Fibroblast of mammary gland (primary cell): ENCODE results near the gene FAM117A.

Experiments used
- DNase-seq: peaks from one replicate; pipeline ENCODE4 v3.0.0-alpha.2; 2010; ENCODE audit warnings: low read depth
- H3K4me3 ChIP-seq: 2 replicates; pipeline ENCODE4 v1.5.1; 2011; ENCODE audit warnings: low read depth, mild to moderate bottlenecking, low read length, moderate library complexity; ENCODE audit not compliant: control insufficient read depth
- CTCF ChIP-seq: conservative IDR thresholded peaks from 2 replicates; pipeline ENCODE4 v1.5.1; 2011; ENCODE audit warnings: low read depth, low read length, inconsistent platforms; ENCODE audit not compliant: control insufficient read depth, insufficient read depth

Gene FAM117A

GRCh38 chr17:49708515-49709183 is 55.3 kb downstream of the FAM117A start:
- peak overlapping the region; percentile 90 for H3K4me3 ChIP-seq
- peak; percentile 45 for DNase-seq

GRCh38 chr17:49707608-49708514 is 56.1 kb downstream of the FAM117A start, which contains the start of gene SLC35B1:
SLC35B1 (minus strand) TSS chr17:49707964; CDS start chr17:49707833, 131 bp downstream.
- TF ChIP-seq CTCF = peak; percentile 96
- peak; percentile 99 for DNase-seq
- peak within 1 kb of the TSS; percentile 90 for H3K4me3 ChIP-seq

More at GRCh38 chr17:49708515-49709183, 55.3 kb downstream of the FAM117A start:
- no peak for TF ChIP-seq CTCF

GRCh38 chr17:49707246-49707607 is 56.7 kb downstream of the FAM117A start:
- H3K4me3 ChIP-seq = peak overlapping the region; percentile 90
- TF ChIP-seq CTCF = no peak
- peak; percentile 14 for DNase-seq

GRCh38 chr17:49705254-49705653 is 58.7 kb downstream of the FAM117A start:
- H3K4me3 ChIP-seq = no peak overlapping the region
- no peak for TF ChIP-seq CTCF
- no peak for DNase-seq

GRCh38 chr17:49703557-49704277 is 60.2 kb downstream of the FAM117A start:
- DNase-seq = peak; percentile 73
- TF ChIP-seq CTCF = peak; percentile 60

GRCh38 chr17:49700960-49701359 is 63.0 kb downstream of the FAM117A start:
- DNase-seq = no peak
- TF ChIP-seq CTCF = no peak
- H3K4me3 ChIP-seq = no peak overlapping the region

More at GRCh38 chr17:49703557-49704277, 60.2 kb downstream of the FAM117A start:
- no peak overlapping the region for H3K4me3 ChIP-seq
